HCT116 (cell line): ENCODE measurements around the gene NFKB1. TPM values are rescaled to one million over a fixed set of nuclear protein-coding genes. Genes with fewer than 3 reads are reported as not detected.
A peak's percentile ranks its signal among the peaks of the same experiment; 100 is the strongest.

Source experiments
- ATAC-seq: fragments of 200-7000 bp; cut with Tn5 transposase; 2 replicates; pipeline ENCODE4 v1.9.1; 2020; ENCODE audit warnings: mild to moderate bottlenecking, moderate library complexity
- BruUV-seq: library from RNA; stranded (reverse); fragments of 400-500 nt; replicated peaks from 2 replicates; lab custom pipeline; 2021; lab: Mats Ljungman, UMichigan
- CTCF ChIA-PET: fragments of 300-600 bp; sonication (Branson Sonifier 250); formaldehyde crosslinking; loops from one replicate; lab custom pipeline; 2021; ENCODE audit warnings: antibody characterized with exemption; lab: Charles Lee
- POLR2A ChIA-PET: fragments of 300-600, 350-600 bp; sonication (Branson Sonifier 250); formaldehyde crosslinking; loops from one replicate; lab custom pipeline; 2021; ENCODE audit warnings: antibody characterized with exemption; lab: Charles Lee
- RAD21 ChIA-PET, 2 experiments: fragments of 300-600 bp; sonication (Branson Sonifier 250); formaldehyde crosslinking; loops; one replicate each; lab custom pipeline; 2023; ENCODE audit warnings: low total read pairs in 2 of 2; ENCODE audit not compliant: uncharacterized antibody in 2 of 2, unreplicated experiment in 2 of 2, low non-redundant PET in 1 of 2; lab: Charles Lee
- DNase-seq: peaks from one replicate; pipeline ENCODE4 v3.0.0-alpha.2; 2010; ENCODE audit warnings: low read depth, low spot score
- H2AFZ ChIP-seq: fragments of 200-600 bp; shearing (Covaris generic), sonication (generic); 2 replicates; pipeline ENCODE4 v1.6.1; 2017; ENCODE audit warnings: low read depth, mixed run types, mixed read lengths, antibody characterized with exemption, low read length; ENCODE audit not compliant: poor library complexity, severe bottlenecking
- H3K27ac ChIP-seq: 2 replicates; pipeline ENCODE4 v1.5.1; 2012; ENCODE audit warnings: low read depth, low read length
- H3K27me3 ChIP-seq: fragments of 200-600 bp; sonication (generic); 2 replicates; pipeline ENCODE4 v1.6.1; 2016; ENCODE audit warnings: mixed run types, low read length, mixed read lengths; ENCODE audit not compliant: insufficient read depth
- H3K36me3 ChIP-seq, 2 experiments: fragments of 200-500 bp in 1 of 2; fragments of 200-600 bp in 1 of 2; sonication (Bioruptor generic) in 1 of 2; sonication (generic) in 1 of 2; 2 replicates each; pipeline versions ENCODE4 v1.5.1 to v1.6.1; 2014 to 2016; ENCODE audit warnings: low read length in 2 of 2, inconsistent platforms in 1 of 2, mixed read lengths in 1 of 2, mixed run types in 1 of 2; ENCODE audit not compliant: insufficient read depth in 2 of 2, control insufficient read depth in 1 of 2
- H3K4me1 ChIP-seq, 2 experiments: fragments of 200-600 bp in 1 of 2; sonication (generic) in 1 of 2; 2 replicates each; pipeline versions ENCODE4 v1.5.1 to v1.6.1; 2012 to 2017; ENCODE audit warnings: low read length in 2 of 2, inconsistent platforms in 1 of 2, mild to moderate bottlenecking in 1 of 2, mixed read lengths in 1 of 2, mixed run types in 1 of 2, moderate library complexity in 1 of 2; ENCODE audit not compliant: insufficient read depth in 2 of 2, control insufficient read depth in 1 of 2
- H3K4me2 ChIP-seq: fragments of 200-600 bp; sonication (generic); 2 replicates; pipeline ENCODE4 v1.6.1; 2017; ENCODE audit warnings: mixed run types, low read length, mixed read lengths
- H3K4me3 ChIP-seq, 2 experiments: fragments of 200-600 bp in 1 of 2; sonication (generic) in 1 of 2; replicated peaks in 1 of 2; 2 replicates each; pipeline ENCODE4 v1.5.1; 2011 to 2016; ENCODE audit warnings: low read length in 2 of 2, control low read depth in 1 of 2, low read depth in 1 of 2, mild to moderate bottlenecking in 1 of 2, mixed read lengths in 1 of 2, mixed run types in 1 of 2
- H3K79me2 ChIP-seq: fragments of 200-600 bp; sonication (generic); 2 replicates; pipeline ENCODE4 v1.6.1; 2017; ENCODE audit warnings: mild to moderate bottlenecking, mixed run types, low read length, moderate library complexity, mixed read lengths; ENCODE audit not compliant: insufficient read depth
- H3K9ac ChIP-seq: fragments of 200-600 bp; sonication (generic); 2 replicates; pipeline ENCODE4 v1.6.1; 2016; ENCODE audit warnings: low read length, mixed read lengths
- H3K9me2 ChIP-seq: fragments of 200-600 bp; sonication (generic), shearing (Covaris generic); 2 replicates; pipeline ENCODE4 v1.6.1; 2017; ENCODE audit warnings: mixed run types, mild to moderate bottlenecking, moderate library complexity; ENCODE audit not compliant: insufficient read depth
- H3K9me3 ChIP-seq, 2 experiments: fragments of 200-500 bp in 1 of 2; fragments of 200-600 bp in 1 of 2; sonication (Bioruptor generic) in 1 of 2; sonication (generic) in 1 of 2; 2 replicates each; pipeline ENCODE4 v1.6.1; 2014 to 2017; ENCODE audit warnings: low read length in 2 of 2, mixed read lengths in 2 of 2, inconsistent platforms in 1 of 2, low read depth in 1 of 2, mild to moderate bottlenecking in 1 of 2, mixed run types in 1 of 2, moderate library complexity in 1 of 2; ENCODE audit not compliant: control insufficient read depth in 1 of 2, insufficient read depth in 1 of 2
- H4K20me1 ChIP-seq: fragments of 200-600 bp; sonication (generic), shearing (Covaris generic); 2 replicates; pipeline ENCODE4 v1.6.1; 2017; ENCODE audit warnings: mixed run types, mild to moderate bottlenecking, moderate library complexity; ENCODE audit not compliant: insufficient read depth
- CBX3 ChIP-seq: IDR thresholded peaks from 2 replicates; pipeline ENCODE4 v1.6.1; 2012; ENCODE audit warnings: low read depth
- CEBPB ChIP-seq: IDR thresholded peaks from 2 replicates; pipeline ENCODE4 v1.6.1; 2012; ENCODE audit warnings: low read depth
- EGR1 ChIP-seq: IDR thresholded peaks from 2 replicates; pipeline ENCODE4 v1.6.1; 2012; ENCODE audit warnings: low read depth
- RAD21 ChIP-seq: IDR thresholded peaks from 2 replicates; pipeline ENCODE4 v1.6.1; 2012; ENCODE audit warnings: low read depth, mild to moderate bottlenecking
- SIN3A ChIP-seq: IDR thresholded peaks from 2 replicates; pipeline ENCODE4 v1.6.1; 2012; ENCODE audit warnings: low read depth
- intact Hi-C: fragments of 100-400 bp; cut with micrococcal nuclease; formaldehyde crosslinking; loops from 2 replicates; pipeline ENCODE4 v1.10.0; 2022
- total RNA-seq: library from RNA; stranded (reverse); gene quantifications from one replicate; pipeline ENCODE4 v1.2.1, GENCODE V29; 2021; ENCODE audit not compliant: unreplicated experiment
- TF ChIP-seq, protein P1 (sequence below), 3 experiments: fragments of 200-600 bp in 1 of 3; sonication (generic) in 1 of 3; IDR thresholded peaks in 2 of 3; conservative IDR thresholded peaks in 1 of 3; 2 replicates each; pipeline ENCODE4 v1.5.1; 2012 to 2017; ENCODE audit warnings: low read depth in 2 of 3, low read length in 2 of 3, antibody characterized with exemption in 1 of 3, borderline replicate concordance in 1 of 3, control low read depth in 1 of 3, mild to moderate bottlenecking in 1 of 3, mixed read lengths in 1 of 3, mixed run types in 1 of 3, moderate library complexity in 1 of 3; ENCODE audit not compliant: insufficient read depth in 1 of 3
- TF ChIP-seq, protein P2 (sequence below): IDR thresholded peaks from 2 replicates; pipeline ENCODE4 v1.6.1; 2012; ENCODE audit warnings: low read depth

NFKB1 gene
- total RNA-seq, 1 experiment from 2014 or later = 29.4 TPM

DNA sequence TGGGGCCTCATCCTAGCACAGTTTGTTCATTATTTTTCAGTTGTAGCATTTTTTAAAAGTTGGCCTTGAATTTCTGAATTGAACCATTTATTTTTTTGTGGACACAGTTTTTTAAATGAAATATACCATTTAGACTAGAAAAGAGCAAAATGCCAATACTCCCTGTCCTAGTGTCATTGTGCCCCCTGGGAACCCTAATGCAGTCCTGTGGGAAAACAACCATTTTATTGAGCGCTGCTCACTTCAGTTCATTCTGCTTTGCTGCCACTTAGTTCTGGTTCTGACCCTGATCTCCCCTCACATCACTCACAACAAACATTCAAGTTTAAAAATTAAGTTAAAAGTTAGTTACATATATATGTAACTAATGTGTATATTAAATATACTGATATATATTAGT is 5.4 kb downstream of the NFKB1 start (continued):
- TF ChIP-seq, protein P1, sequence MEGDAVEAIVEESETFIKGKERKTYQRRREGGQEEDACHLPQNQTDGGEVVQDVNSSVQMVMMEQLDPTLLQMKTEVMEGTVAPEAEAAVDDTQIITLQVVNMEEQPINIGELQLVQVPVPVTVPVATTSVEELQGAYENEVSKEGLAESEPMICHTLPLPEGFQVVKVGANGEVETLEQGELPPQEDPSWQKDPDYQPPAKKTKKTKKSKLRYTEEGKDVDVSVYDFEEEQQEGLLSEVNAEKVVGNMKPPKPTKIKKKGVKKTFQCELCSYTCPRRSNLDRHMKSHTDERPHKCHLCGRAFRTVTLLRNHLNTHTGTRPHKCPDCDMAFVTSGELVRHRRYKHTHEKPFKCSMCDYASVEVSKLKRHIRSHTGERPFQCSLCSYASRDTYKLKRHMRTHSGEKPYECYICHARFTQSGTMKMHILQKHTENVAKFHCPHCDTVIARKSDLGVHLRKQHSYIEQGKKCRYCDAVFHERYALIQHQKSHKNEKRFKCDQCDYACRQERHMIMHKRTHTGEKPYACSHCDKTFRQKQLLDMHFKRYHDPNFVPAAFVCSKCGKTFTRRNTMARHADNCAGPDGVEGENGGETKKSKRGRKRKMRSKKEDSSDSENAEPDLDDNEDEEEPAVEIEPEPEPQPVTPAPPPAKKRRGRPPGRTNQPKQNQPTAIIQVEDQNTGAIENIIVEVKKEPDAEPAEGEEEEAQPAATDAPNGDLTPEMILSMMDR (IDR thresholded peaks at IDR 0.05 in 2 of 3, conservative IDR thresholded peaks at IDR 0.05 in 1 of 3; ENCODE audit: borderline replicate concordance in 1 of 3, insufficient read depth in 1 of 3, low read depth in 2 of 3, low read length in 2 of 3) = no peak
- TF ChIP-seq, all 23 proteins: peak for 0

DNA sequence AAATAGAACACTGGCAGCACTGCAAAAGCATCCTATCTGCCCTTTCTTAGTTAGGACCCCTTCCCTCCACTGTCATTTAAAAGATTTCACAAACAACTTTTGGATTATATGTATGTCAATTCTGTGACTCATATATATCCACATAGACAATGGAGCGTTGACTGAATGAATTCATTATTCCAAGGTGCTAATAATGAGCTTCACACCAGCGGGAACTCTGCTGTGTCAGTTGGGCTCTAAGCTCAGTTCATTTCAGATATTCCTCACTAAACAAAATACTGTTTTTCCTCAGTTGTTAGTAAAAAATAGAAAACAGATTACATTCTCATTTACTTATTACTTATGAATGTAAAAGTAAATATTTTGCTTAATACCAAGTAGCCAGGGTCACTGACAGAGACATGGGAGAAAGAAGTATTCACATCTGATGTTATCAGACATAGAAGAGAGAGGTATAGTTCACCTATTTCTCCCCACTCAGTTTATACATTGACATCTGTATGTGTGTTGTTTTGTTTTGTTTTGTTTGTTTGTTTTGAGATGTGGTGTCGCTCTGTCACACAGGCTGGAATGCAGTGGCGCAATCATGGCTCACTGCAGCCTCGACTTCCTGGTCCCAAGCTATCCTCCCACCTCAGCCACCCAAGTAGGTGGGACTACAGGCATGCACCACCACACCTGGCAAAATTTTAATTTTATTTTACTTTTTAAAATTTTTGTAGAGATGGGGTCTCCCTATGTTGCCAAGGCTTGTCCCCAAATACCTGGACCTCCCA is 10.9 kb downstream of the NFKB1 start:
- RAD21 ChIA-PET = no interaction called here
- no peaks in the 10 kb centered on the region for H3K4me1 ChIP-seq
- H4K20me1 ChIP-seq = 0 out of 2 replicates have a peak, but pooled peaks cover 5% of the 10 kb centered on the region
- TF ChIP-seq, protein P2, sequence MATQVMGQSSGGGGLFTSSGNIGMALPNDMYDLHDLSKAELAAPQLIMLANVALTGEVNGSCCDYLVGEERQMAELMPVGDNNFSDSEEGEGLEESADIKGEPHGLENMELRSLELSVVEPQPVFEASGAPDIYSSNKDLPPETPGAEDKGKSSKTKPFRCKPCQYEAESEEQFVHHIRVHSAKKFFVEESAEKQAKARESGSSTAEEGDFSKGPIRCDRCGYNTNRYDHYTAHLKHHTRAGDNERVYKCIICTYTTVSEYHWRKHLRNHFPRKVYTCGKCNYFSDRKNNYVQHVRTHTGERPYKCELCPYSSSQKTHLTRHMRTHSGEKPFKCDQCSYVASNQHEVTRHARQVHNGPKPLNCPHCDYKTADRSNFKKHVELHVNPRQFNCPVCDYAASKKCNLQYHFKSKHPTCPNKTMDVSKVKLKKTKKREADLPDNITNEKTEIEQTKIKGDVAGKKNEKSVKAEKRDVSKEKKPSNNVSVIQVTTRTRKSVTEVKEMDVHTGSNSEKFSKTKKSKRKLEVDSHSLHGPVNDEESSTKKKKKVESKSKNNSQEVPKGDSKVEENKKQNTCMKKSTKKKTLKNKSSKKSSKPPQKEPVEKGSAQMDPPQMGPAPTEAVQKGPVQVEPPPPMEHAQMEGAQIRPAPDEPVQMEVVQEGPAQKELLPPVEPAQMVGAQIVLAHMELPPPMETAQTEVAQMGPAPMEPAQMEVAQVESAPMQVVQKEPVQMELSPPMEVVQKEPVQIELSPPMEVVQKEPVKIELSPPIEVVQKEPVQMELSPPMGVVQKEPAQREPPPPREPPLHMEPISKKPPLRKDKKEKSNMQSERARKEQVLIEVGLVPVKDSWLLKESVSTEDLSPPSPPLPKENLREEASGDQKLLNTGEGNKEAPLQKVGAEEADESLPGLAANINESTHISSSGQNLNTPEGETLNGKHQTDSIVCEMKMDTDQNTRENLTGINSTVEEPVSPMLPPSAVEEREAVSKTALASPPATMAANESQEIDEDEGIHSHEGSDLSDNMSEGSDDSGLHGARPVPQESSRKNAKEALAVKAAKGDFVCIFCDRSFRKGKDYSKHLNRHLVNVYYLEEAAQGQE = no peak
- TF ChIP-seq SIN3A (no peak), EGR1 (no peak), CBX3 (no peak), RAD21 (no peak), CEBPB (peak; percentile 50; the same call in 1 of the 2 replicates)
- TF ChIP-seq, all 23 proteins: peak for 1
- DNase-seq = no peak
- no peak; the same call in 1 of the 2 replicates for ATAC-seq
- Histone ChIP-seq H3K27me3 (no peaks in the 10 kb centered on the region), H3K9me3 (no peaks in the 10 kb centered on the region; a peak in 1 of 4 replicates), H3K79me2 (peaks cover 61% of the 10 kb centered on the region), H3K4me2 (no peak overlapping the region), H3K36me3 (no peaks in the 10 kb centered on the region), H2AFZ (no peak overlapping the region), H3K4me3 (no peak overlapping the region), H3K9ac (no peak overlapping the region), H3K9me2 (no peaks in the 10 kb centered on the region), H3K27ac (no peak overlapping the region)
- ChIA-PET CTCF (no interaction called here), POLR2A (no interaction called here)
- intact Hi-C loops = no loop called here
- no TSS peak for BruUV-seq
